Adrenal gland (tissue), 12 donors: ENCODE measurements around the gene KCNMB2. TPM values are rescaled to one million over a fixed set of nuclear protein-coding genes. Genes with fewer than 3 reads are reported as not detected.

Source experiments
- DNase-seq, 7 donors: peaks; one replicate each; pipeline ENCODE4 v3.0.0-alpha.2; 2019 to 2020
- H3K27ac ChIP-seq, 5 donors: fragments of 200-600 bp; sonication (generic) in 4 of 5; 1 replicate in 3 of 5; 2 replicates in 2 of 5; pipeline versions ENCODE4 v1.5.1 to v1.8.0; 2016 to 2020; ENCODE audit warnings: mild to moderate bottlenecking in 1 of 5
- H3K27me3 ChIP-seq: fragments of 200-600 bp; 2 replicates; pipeline ENCODE4 v1.8.0; 2021
- H3K36me3 ChIP-seq, 2 donors: fragments of 200-600 bp; replicated peaks in 1 of 2; 1 replicate in 1 of 2; 2 replicates in 1 of 2; pipeline versions ENCODE4 v1.5.1 to v1.8.0; 2018 to 2022
- H3K4me1 ChIP-seq, 2 donors: fragments of 200-600 bp; replicated peaks in 1 of 2; 1 replicate in 1 of 2; 2 replicates in 1 of 2; pipeline versions ENCODE4 v1.5.1 to v1.8.0; 2018 to 2021
- H3K4me3 ChIP-seq, 4 donors: fragments of 200-600 bp; sonication (generic) in 3 of 4; one replicate each; pipeline ENCODE4 v1.5.1; 2016 to 2018
- H3K9me3 ChIP-seq, 3 donors: fragments of 200-600 bp; sonication (generic) in 1 of 3; replicated peaks in 1 of 3; 1 replicate in 2 of 3; 2 replicates in 1 of 3; pipeline versions ENCODE4 v1.5.1 to v1.8.0; 2016 to 2021
- CTCF ChIP-seq, 6 experiments: fragments of 450-650 bp in 4 of 6; fragments of 200-600 bp in 2 of 6; sonication (generic) in 1 of 6; IDR thresholded peaks; 1 replicate in 5 of 6; 2 replicates in 1 of 6; pipeline versions ENCODE4 v1.5.1 to v1.8.0; 2016 to 2021; ENCODE audit warnings: antibody characterized with exemption in 6 of 6, mild to moderate bottlenecking in 2 of 6, moderate library complexity in 1 of 6
- POLR2A ChIP-seq, 2 donors: fragments of 450-650 bp; IDR thresholded peaks; one replicate each; pipeline ENCODE4 v1.6.1; 2017; ENCODE audit warnings: antibody characterized with exemption in 2 of 2, mild to moderate bottlenecking in 2 of 2, moderate library complexity in 1 of 2
- WGBS, 4 donors: extraction: QIAGEN DNeasy Blood & Tissue Kit in 2 of 4; methylation state at CpG; one replicate each; pipeline versions ENCODE4 v1.1.5 to v1.1.7; 2013 to 2017; 5-methylcytosine and 5-hydroxymethylcytosine counted together
- intact Hi-C, 2 donors: fragments of 100-400 bp; cut with DNase I; formaldehyde crosslinking; loops; one replicate each; pipeline versions ENCODE4 v1.14.1 to v1.15.0; 2022 to 2023
- polyA plus RNA-seq, 3 donors: library from polyadenylated mRNA; stranded (reverse); fragments of 200-250 nt in 2 of 3; fragments of 350-450 nt in 1 of 3; fragmentation: Illumina TruSeq in 1 of 3; extraction: RNeasy Lipid Tissue Mini Kit (QIAGEN cat#74804) in 1 of 3; gene quantifications; one replicate each; pipeline ENCODE4 v1.2.3, GENCODE V29; 2013 to 2014
- total RNA-seq, 9 donors: library from RNA; depleted of rRNA in 4 of 9; stranded (reverse); fragments of >200 nt in 4 of 9; fragments of 120-200 nt in 1 of 9; fragmentation: NEBNext Ultra II Directional in 1 of 9; extraction: Animal tissue kit (Norgen Biotek cat#: 25700) in 1 of 9; gene quantifications; one replicate each; pipeline versions ENCODE4 v1.1.0 to v1.2.4, GENCODE V29; 2013 to 2023
- donor health status: healthy with polysubstance abuse.
- donor health status: Bipolar disorder and iron deficiency.
- donor health status: DM: yes; HTN: yes; CAD: no.
- donor health status: DM: no; HTN: no; CAD: no.
- donor health status: DM: no; HTN: no; CAD: no.
- donor health status: DM: yes; HTN: yes; CAD: no.

The KCNMB2 gene
- total and polyA plus RNA-seq, 12 donors, result 0.58 to 8.6 (median 2.9) TPM; not detected in 3

- no peaks in the 10 kb centered on the region for H3K27me3 ChIP-seq
- intact Hi-C loops, result no loop called here
- H3K36me3 ChIP-seq, result no peaks in the 10 kb centered on the region
- no peaks in the 10 kb centered on the region for H3K9me3 ChIP-seq
- no peak for TF ChIP-seq CTCF (IDR thresholded peaks at IDR 0.05)
- no peak for TF ChIP-seq POLR2A (IDR thresholded peaks at IDR 0.05)
- DNase-seq, result no peak
- no peak overlapping the region for H3K4me3 ChIP-seq
- H3K4me1 ChIP-seq, result no peaks in the 10 kb centered on the region
- no peak overlapping the region for H3K27ac ChIP-seq
- WGBS, 4 donors, result 47 to 63% (median 61%) methylated on average over 2 of the region's 2 CpGs
Measured at GRCh38 chr3:178569826-178570225, 33.6 kb downstream of the KCNMB2 start.

- no peak for TF ChIP-seq CTCF (IDR thresholded peaks at IDR 0.05)
- TF ChIP-seq POLR2A (IDR thresholded peaks at IDR 0.05), result no peak
- intact Hi-C loops, result no loop called here
- Histone ChIP-seq H3K27me3 (no peaks in the 10 kb centered on the region), H3K4me3 (no peak overlapping the region), H3K4me1 (no peaks in the 10 kb centered on the region), H3K27ac (no peak overlapping the region), H3K9me3 (no peaks in the 10 kb centered on the region), H3K36me3 (no peaks in the 10 kb centered on the region)
- DNase-seq, result peak in 1 of 7 donors; percentile 52
- WGBS, 4 donors, result 48 to 74% (median 60%) methylated on average over 4 of the region's 4 CpGs
Measured at GRCh38 chr3:178583963-178584575, 47.8 kb downstream of the KCNMB2 start.

GRCh38 chr3:178584722-178585380, 48.6 kb downstream of the KCNMB2 start:
- intact Hi-C loops, result no loop called here
- 68 to 74% (median 71%) methylated on average over 5 of the region's 5 CpGs for WGBS, 4 donors

GRCh38 chr3:178585454-178585853, 49.2 kb downstream of the KCNMB2 start:
- Histone ChIP-seq H3K4me3 (no peak overlapping the region), H3K27ac (no peak overlapping the region), H3K27me3 (no peaks in the 10 kb centered on the region), H3K36me3 (no peaks in the 10 kb centered on the region), H3K4me1 (no peaks in the 10 kb centered on the region), H3K9me3 (no peaks in the 10 kb centered on the region)
- whole genome bisulfite sequencing, 4 donors, result 19 to 37% (median 21%) methylated on average over 1 of the region's 1 CpG
- no peak for DNase-seq
- TF ChIP-seq CTCF (IDR thresholded peaks at IDR 0.05), result no peak
- no peak for TF ChIP-seq POLR2A (IDR thresholded peaks at IDR 0.05)
- intact Hi-C loops, result no loop called here

More at GRCh38 chr3:178584722-178585380, 48.6 kb downstream of the KCNMB2 start:
- no peaks in the 10 kb centered on the region for H3K36me3 ChIP-seq
- no peaks in the 10 kb centered on the region for H3K27me3 ChIP-seq
- no peak overlapping the region for H3K4me3 ChIP-seq
- DNase-seq, result no peak
- H3K4me1 ChIP-seq, result no peaks in the 10 kb centered on the region
- TF ChIP-seq POLR2A (IDR thresholded peaks at IDR 0.05) (no peak), CTCF (IDR thresholded peaks at IDR 0.05) (no peak)
- H3K9me3 ChIP-seq, result no peaks in the 10 kb centered on the region
- no peak overlapping the region for H3K27ac ChIP-seq
